Keratinocyte (primary cell): ENCODE data around the gene ROR1.

Source experiments
- EZH2 ChIP-seq: IDR thresholded peaks from one replicate; pipeline ENCODE4 v1.6.1; 2012; ENCODE audit warnings: inconsistent platforms, mild to moderate bottlenecking, low read length, moderate library complexity
- TF ChIP-seq, protein P1 (sequence below), 3 experiments: IDR thresholded peaks in 1 of 3; conservative IDR thresholded peaks in 1 of 3; optimal IDR thresholded peaks in 1 of 3; 2 replicates in 2 of 3; 3 replicates in 1 of 3; pipeline versions ENCODE3 to v1.5.1; 2011; ENCODE audit warnings: low read length in 3 of 3, mild to moderate bottlenecking in 3 of 3, moderate library complexity in 2 of 3, control low read depth in 1 of 3, inconsistent platforms in 1 of 3; ENCODE audit not compliant: insufficient read depth in 2 of 3; ENCODE audit errors: extremely low read depth in 1 of 3

DNA sequence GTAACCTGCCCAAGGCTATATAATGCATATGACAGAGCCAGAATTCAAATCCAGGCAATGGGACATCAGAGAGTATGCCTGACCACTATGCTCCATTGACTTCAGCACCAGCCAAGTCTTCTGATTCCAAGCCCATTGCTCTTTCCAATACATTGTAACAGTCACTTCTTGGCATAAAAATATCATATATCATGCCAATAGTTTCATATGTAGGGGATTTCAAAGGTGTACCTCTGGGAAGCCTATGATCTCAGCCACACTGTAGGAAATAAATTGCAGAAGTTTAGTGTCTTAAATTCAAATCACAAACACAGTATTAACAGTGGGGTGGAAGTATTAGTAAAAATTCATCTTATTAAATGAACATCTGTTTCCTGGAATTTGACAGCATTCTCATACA, 30.0 kb upstream of the ROR1 start:
- TF ChIP-seq, protein P1, sequence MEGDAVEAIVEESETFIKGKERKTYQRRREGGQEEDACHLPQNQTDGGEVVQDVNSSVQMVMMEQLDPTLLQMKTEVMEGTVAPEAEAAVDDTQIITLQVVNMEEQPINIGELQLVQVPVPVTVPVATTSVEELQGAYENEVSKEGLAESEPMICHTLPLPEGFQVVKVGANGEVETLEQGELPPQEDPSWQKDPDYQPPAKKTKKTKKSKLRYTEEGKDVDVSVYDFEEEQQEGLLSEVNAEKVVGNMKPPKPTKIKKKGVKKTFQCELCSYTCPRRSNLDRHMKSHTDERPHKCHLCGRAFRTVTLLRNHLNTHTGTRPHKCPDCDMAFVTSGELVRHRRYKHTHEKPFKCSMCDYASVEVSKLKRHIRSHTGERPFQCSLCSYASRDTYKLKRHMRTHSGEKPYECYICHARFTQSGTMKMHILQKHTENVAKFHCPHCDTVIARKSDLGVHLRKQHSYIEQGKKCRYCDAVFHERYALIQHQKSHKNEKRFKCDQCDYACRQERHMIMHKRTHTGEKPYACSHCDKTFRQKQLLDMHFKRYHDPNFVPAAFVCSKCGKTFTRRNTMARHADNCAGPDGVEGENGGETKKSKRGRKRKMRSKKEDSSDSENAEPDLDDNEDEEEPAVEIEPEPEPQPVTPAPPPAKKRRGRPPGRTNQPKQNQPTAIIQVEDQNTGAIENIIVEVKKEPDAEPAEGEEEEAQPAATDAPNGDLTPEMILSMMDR (optimal IDR thresholded peaks at IDR 0.05 in 1 of 3, IDR thresholded peaks at IDR 0.05 in 1 of 3, conservative IDR thresholded peaks at IDR 0.05 in 1 of 3; ENCODE audit: extremely low read depth in 1 of 3, insufficient read depth in 2 of 3, low read length in 3 of 3), result no peak
- no peak for TF ChIP-seq EZH2
